GM19238 (cell line): Measurements from ENCODE around the gene RASIP1.
"Not testable (repeated sequence)": the region's sequence is repeated elsewhere in the genome, so short reads cannot be mapped to it uniquely, and the experiment has no call there.

Experiments used
- DNase-seq: peaks from one replicate; pipeline ENCODE4 v3.0.0; 2011; ENCODE audit warnings: low spot score; ENCODE audit not compliant: insufficient read length

Gene RASIP1

DNA sequence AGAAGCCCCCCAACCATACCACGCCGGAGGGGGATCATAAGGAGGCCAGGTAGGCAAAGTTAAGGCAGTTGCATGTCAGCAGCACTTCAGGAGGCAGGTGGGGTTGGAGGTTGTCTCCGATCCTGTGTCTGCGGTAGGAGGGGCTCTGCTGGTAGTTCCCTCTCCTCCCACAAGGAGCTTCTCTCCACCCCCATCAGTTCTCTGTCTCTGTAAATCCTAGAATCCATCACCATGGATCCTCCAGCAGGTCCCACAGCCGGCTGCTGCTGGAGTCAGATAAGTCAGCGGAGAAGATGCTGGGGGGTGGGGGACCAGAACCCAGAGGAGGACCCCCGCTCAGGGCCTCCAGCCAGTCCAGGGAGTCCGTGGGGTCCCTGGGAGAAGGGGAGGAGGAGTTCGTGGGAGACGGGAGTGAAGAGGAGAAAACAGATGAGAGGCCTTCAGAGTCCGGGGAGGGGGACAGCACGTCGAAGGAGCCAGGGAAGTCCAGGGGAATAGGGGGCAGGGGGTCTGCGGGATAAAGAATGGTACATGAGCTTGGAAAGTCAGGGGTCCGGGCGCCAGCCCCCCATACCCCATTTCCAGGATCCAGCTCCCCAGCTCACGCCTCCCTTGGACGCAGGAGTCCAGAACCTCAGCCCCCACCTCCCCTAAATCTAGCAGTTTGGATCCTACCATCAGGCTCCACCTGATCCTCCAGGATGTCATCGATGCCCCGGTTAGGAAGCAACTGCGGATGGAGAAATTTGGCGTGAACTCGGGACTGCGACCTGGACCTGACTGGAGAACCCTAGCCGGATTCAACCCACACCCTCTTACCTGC lies 27.2 kb downstream of the RASIP1 start:
- DNase-seq: no peak

DNA sequence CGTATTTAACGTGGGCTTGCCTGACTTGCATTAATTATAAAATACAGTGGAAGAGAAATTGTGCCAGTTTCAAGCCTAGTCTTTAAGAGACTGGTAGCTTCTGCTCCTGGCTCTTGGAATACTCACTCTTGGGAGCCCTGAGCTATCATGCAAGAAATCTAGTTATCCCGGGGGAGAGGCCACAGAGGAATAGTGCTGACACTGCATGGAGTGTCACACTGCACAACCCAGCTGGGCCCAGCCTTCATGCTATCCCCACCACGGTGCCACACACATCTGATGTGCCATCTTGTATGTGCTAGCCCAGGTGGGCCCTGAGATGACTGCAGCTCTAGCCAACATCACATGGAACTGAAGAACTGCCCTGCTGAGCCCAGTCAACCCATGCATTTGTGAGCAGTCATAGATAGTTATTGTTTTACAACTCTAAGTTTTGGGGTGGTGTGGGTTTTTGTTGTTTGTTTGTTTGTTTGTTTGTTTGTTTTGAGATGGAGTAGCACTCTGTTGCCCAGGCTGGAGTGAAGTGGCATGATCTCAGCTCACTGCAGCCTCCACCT lies 29.2 kb downstream of the RASIP1 start:
- no peak for DNase-seq

DNA sequence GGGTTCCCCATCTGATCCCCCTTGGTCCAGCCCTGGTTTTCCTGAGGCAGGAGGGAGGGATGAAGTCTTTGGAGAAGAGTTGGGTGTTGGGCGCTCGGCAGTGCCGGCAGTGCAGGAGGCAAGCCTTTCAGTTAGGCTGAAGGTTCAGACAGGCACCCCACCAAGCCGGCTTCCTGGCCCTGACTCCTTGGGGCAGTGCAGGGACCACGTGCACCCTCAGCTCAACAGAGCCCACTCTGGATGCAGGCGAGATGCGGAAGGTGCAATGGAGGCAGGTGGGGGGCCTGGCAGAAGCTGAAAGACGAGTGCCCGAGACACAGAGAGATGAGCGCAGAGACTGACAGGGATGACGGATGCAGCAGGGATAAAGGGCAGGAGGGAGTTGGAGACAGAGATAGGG lies 31.9 kb downstream of the RASIP1 start:
- DNase-seq: no peak

DNA sequence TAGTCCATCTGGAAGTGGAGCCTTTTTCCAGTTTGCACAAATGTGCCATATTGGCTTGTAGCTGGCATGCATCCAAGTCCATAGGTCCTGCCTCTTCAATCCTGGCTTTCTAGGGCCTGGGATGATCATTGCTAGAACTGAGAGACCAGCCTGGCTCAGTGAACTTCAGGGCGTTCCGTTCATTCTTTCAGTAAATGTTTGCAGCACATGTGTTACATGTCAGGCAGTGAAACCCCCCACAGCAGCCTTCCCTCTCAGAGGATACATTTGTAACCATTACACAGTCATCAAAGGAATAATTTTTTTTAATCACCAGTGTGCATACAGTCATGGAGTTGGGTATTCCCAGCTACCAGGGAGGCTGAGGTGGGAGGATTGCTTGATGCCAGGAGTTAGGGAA lies 35.0 kb downstream of the RASIP1 start:
- no peak for DNase-seq

DNA sequence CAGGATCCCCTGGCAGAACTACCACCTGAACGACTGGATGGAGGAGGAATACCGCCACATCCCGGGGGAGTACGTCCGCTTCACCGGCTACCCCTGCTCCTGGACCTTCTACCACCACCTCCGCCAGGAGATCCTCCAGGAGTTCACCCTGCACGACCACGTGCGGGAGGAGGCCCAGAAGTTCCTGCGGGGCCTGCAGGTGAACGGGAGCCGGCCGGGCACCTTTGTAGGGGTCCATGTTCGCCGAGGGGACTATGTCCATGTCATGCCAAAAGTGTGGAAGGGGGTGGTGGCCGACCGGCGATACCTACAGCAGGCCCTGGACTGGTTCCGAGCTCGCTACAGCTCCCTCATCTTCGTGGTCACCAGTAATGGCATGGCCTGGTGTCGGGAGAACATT lies 37.1 kb downstream of the RASIP1 start:
- no peak for DNase-seq

DNA sequence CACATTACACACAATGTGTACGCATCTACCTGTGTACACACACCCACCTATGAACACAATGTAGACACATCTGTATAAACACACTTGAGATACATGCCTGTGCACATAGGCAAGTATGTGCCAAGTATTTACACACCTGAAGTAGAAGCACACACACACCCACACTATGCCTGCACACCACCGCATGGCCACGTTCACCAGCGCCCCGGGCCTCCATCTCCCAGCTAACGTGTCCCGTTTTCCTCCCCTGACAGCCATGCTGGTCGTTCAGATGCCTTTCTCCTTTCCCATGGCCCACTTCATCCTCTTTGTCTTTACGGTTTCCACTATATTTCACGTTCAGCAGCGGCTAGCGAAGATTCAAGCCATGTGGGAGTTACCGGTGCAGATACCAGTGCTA lies 37.7 kb downstream of the RASIP1 start:
- DNase-seq: no peak

DNA sequence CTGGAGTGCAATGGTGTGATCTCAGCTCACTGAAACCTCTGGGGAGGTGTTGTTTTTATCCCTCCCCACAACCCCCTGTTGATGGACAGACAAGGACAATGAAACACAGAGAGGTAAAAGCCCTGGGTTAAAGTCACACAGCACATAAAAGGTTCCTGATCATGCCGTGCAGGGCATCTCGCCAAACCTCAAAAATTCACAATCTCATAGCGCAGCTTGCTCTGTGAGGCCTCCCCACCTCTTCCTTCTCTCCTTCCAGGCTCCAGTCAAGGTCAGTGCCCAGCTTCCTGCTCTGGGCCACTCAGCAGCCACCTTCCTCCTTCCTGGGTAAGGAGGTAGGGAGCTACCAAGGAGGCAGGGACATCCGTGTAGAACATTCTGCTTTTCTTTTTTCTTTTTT lies 42.4 kb downstream of the RASIP1 start:
- DNase-seq: no peak

DNA sequence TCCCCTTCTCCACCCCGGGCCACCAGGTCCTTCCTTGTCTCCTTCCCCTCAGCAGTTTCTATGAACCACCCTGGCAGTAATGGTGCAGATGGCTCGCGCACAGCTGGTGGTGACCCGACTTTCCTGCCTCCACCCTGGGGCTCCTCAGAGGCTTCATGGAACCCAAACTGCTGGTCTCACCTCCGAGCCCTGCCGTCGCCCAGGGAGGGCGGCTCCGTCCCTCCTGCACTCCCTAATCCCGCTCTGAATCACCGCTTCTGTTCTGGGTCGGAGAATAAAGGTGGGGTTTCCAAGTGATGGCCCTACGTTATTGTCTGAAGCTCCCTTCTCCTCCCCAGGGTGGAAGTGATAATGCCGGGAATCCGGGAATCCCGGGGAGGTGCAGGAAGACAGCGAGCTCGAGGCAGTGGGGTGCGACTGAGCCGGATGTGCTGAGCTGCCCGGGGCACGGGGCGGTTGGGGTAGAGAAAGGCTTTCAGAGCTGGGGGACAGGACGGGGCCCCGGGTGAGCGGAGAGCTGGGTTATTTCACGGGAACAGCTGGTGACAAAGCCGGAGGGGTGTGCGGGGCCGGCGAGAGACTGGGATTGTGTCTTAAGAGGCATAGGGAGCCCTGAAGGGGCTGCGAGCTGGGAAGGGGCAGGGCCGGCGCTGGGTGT lies 43.9 kb downstream of the RASIP1 start:
- DNase-seq: no peak

DNA sequence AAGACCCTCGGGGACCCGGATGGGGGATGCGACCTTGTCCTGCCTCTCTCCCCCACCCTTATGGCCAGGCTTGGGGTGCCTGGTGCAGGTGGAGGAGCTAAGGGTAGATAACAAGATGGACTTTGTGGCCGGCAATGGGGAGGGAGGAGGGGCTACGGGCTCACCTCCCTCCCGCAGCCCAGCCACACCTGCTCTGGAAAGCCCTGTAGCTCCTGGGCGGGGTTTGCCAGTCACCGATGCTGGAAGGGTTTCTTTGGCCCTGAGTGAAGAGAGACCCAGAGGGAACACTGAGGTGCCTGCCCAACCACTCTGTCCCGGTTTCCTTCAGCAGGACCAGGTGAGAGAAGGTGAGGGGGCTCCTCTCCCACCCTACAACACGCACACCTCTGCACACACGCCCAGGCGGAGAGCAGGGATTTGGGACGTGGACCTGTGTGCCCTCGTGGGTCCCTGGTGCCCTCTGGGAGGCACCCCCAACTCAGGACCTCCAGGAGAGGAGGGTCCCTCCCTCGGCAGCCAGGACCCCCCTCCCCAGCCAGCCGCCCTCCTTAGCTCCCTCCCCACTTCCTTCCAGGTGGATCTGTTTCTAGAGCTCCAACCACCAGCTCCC lies 44.6 kb downstream of the RASIP1 start, which contains the start of gene FUT2:
Gene FUT2, plus strand, starts transcription at position 229 of the 610 bp plus-strand sequence. CDS start 6,986 bp downstream, outside the sequence.
- no peak for DNase-seq

DNA sequence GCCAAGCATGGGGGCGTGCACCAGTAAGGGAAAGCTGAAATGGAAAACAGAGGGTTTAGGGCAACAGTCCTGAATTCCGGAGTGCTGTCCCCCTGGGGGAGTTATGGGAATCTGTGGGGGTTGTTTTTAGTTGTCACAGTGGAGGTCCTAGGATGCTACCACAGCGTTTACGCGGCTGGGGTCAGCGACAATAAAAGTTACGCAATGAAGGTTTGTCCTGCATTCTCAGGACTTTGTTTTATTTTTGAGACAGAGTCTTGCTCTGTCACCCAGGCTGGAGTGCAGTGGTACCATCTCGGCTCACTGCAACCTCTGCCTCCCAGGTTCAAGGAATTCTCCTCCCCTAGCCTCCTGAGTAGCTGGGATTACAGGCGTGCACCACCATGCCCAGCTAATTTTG lies 46.8 kb downstream of the RASIP1 start:
- not testable (repeated sequence) for DNase-seq

DNA sequence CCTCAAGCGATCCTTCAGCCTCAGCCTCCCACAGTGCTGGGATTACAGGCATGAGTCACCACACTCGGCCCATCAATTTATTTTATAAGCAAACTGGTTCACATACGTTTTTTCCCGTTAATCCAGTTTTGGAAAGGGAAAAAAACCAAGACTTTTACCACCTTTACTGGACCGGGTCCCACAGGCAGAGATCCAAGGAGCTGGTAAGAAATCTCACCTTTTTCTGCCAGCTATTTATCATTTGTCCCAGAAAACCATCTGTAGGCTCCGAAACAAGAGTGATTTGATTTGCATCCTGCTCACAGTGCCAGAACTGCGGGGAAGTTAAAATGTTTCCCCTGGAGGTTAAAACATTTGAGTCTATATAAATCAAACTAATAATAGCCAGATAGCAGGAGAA lies 51.0 kb downstream of the RASIP1 start:
- no peak for DNase-seq

DNA sequence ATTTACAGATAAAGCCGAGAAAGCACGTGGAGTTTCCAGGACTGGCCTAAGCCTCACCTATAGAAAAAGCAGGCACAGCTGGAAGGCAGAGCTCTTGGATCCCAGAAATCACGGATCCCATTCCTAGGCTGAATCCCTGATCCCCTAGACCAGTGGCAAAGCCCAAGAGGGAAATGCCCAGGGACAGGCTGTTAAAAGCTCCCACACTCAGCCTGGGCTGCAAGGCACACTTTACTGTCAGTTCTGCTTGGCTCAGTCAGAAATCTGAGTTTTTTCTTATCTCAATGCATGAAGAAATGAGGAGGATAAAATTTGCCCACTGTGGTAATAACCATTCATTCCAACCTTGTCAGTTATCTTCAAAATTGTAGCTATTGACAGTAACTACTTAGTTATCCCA lies 52.6 kb downstream of the RASIP1 start:
- DNase-seq: no peak

DNA sequence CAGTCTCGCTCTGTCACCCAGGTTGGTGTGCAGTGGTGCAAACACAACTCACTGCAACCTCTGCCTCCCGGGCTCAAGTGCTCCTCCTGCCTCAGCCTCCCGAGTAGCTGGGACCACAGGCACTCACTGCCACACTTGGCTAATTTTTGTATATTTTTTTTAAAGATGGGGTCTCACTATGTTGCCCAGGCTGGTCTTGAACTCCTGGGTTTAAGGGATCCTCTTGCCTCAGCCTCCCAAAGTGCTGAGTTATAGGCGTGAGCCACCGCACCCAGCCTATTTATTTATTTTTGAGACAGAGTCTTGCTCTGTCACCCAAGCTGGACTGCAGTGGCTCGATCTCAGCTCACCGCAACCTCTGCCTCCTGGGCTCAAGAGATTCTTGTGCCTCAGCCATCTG lies 53.8 kb downstream of the RASIP1 start:
- not testable (repeated sequence) for DNase-seq

DNA sequence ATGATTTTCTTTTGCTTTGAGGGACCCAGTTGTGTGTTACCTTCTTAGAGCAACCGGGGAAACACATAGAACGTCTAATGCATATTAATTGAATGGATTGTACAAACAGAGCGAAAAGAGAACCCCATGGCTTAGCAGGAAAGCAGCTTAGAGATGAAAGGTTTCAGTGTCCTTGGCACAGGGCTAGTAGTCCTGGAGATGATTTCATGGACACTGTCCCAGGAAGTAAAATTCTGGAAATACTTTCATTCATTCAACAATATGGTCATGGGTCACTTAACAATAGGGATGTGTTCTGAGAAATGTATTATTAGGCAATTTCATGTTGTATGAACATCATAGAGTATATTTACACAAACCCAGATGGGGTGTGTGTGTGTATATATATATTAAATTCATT lies 54.3 kb downstream of the RASIP1 start:
- DNase-seq: no peak

DNA sequence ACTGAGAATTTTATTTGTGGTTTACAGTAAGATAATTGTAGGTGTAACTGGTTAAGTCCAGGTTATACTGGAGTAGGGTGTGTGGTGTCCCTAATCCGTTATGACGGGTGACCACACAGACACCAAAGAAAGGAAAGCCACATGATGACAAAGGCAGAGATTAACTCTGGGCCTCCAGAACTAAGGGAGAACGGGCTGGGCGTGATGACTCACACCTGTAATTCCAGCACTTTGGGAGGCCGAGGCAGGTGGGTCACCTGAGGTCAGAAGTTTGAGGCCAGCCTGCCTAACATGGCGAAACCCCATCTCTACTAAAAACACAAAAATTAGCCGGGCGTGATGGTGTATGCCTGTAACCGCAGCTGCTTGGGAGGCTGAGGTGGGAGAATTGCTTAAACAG lies 54.8 kb downstream of the RASIP1 start:
- DNase-seq: no peak

DNA sequence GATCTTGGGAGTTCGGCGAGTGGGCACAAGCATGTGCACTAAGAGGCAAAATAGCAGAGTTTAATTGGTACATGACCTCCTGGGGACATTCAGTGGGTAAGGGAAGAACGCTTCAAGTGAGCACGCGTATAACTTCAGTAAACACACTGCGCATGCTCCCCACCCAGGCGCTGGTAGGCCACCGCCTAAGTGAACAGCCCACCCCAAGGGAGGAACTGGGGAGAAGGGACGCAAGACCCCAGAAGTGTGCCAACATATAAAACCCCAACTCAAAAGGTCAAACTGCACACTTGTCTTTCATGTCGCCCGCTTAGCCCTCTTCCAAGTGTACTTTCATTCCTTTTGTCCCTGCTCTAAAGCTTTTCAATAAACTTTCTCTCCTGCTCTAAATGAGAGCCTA lies 57.1 kb downstream of the RASIP1 start:
- no peak for DNase-seq

DNA sequence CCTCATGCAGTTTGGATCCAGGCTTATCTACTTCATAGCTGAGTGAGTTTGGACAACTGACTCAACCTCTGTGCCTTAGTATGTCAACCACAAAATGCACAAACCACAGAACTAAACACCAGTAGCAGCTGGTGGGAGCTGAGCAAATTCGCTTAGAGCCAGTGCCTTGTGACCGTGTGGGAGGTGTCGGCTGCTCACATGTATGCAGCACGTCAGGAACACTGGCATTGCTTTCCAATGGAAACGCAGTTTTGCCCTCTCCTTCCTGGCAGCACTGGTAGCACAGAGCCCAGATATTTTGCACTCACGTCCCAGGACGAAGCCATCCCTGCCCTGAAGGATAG lies 59.3 kb downstream of the RASIP1 start:
- DNase-seq: no peak

DNA sequence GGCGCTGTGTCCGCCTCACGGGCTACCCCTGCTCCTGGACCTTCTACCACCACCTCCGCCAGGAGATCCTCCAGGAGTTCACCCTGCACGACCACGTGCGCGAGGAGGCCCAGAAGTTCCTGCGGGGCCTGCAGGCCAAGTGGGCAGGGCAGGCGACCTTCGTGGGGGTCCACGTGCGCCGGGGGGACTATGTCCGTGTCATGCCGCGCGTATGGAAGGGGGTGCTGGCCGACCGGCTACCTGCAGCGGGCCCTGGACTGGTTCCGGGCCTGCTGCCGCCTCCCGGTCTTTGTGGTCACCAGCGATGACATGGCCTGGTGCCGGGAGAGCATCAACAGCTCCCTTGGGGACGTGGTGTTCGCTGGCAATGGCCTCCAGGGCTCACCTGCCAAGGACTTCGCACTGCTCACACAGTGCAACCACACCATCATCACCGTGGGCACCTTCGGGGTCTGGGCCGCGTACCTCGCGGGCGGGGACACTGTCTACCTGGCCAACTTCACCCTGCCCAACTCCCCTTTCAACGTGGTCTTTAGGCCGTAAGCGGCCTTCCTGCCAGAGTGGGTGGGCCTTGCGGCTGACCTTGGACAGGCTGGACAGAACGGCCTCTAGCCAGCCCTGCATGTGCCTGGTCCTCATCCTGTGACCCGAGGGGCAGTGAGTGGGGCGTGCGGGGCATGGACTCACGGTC lies 59.8 kb downstream of the RASIP1 start:
- DNase-seq: no peak

DNA sequence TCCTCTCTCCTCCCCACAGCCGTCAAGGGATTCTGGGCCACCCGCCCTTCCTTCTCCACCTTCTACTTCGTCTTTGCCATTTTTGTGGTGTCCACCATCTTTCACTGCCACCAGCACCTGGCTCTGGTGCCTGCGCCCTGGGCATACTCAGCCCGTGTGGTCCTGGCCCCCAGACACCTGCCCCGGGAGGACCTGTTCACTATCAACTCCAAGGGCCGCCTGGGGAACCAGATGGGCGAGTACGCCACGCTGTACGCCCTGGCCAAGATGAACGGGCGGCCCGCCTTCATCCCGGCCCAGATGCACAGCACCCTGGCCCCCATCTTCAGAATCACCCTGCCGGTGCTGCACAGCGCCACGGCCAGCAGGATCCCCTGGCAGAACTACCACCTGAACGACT lies 60.4 kb downstream of the RASIP1 start:
- not testable (repeated sequence) for DNase-seq

DNA sequence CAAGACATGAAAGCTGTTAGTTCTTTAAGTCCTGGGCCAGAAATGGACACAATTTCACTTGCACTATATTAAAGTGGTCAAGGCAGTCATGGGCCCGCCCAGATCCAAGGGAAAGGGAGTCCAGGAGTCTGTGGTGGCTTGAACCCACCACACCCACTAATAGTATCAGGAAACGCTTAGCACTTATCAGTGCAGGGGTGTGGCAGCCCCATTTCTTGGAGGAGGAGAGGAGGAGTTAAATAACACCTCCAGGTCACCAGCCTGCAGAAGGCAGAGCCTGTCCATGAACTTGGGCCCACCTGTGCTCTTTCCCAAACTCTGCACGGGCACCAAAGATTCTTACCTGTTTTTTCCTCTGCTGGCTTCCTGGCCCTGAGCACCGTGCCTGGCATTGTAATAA lies 62.2 kb downstream of the RASIP1 start:
- no peak for DNase-seq

DNA sequence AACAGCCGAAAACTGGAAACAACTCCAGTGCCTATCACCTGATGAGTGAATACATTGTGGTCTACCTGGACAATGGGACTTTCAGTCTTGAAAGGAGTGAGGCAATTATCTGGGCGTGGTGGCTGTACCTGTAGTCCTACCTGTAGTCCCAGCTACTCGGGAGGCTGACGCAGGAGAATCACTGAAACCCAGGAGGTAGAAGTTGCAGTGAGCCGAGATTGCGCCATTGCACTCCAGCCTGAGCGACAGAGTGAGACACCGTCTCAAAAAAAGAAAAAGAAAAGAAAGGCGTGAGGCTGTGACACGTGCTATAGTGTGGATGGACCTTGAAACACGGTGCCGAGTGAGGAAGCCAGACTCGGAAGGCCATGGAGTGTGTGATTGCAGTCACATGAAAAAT lies 63.5 kb downstream of the RASIP1 start:
- DNase-seq: no peak

DNA sequence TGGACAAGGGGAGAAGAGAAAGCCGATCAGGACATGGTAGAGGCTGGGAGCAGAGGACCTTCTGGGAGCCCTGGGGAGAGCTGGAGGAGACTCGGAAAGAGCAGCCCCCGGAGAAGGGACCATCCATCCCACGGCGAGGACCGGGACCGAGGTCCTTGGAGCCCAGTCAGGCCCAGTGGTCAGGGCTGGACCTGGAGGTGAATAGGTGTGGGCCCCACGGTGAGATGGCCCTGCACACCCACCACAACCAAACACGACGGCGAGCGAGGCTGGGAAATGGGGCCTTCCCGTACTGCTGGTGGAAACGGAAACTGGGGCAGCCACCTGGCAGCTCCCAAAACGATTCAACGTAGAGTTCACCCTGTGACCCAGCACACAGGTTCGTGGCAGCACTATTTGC lies 63.9 kb downstream of the RASIP1 start:
- no peak for DNase-seq
